Measurements from ENCODE around the gene CPVL.

Gene CPVL

DNA sequence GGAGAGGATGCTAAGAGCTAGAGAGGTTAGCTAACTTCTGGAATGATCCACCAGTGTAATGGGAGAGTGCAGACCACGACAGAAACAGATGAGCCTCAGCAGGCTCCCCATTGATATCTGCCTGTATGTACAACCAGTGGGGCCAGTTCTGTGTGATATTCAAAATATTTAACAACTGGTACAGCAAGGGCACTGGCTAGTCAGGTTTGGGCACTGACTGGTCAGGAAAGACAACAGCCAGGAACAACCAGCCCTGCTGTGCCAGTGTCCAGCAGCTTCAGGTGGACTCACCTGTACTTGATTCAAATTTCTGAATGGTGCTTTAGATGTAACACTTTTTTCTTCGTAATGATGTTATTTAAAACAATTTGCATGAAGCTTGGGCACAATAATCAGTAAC, 182.3 kb downstream of the CPVL start:
- no peaks in the 10 kb centered on the region for H3K9me3 ChIP-seq (ENCODE audit: control insufficient read depth, low read length)
- H3K4me1 ChIP-seq (ENCODE audit: control insufficient read depth, insufficient read depth, low read length): no peaks in the 10 kb centered on the region
- peaks cover 1% of the 10 kb centered on the region for H3K27me3 ChIP-seq (ENCODE audit: control insufficient read depth, insufficient read depth, low read length)
- H3K36me3 ChIP-seq (ENCODE audit: control insufficient read depth, insufficient read depth, low read length): no peaks in the 10 kb centered on the region
- no peak overlapping the region for H3K4me3 ChIP-seq (ENCODE audit: low read length)
- no peak overlapping the region for H3K9ac ChIP-seq (ENCODE audit: low read length)

DNA sequence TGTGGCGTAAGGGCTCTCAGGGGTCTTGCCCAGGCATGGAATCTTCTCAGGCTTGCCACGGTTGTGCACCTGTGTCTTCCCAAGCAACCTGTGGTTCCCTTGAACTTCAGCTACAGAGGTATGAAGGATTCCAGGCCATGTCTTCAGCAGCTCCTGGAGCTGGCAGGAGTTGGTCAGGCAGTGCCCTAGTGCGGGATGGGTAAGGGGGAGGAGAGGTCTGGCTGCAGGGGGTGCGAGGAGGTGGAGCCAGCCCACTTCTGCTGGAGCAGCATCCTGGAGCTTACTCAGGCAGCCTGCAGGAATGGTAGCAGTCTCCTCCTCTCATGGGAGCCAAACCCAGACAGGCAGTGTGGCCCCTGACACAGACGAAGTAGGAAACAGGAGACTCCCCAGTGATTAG, 184.4 kb downstream of the CPVL start:
- Histone ChIP-seq H3K9ac (ENCODE audit: low read length) (no peak overlapping the region), H3K36me3 (ENCODE audit: control insufficient read depth, insufficient read depth, low read length) (no peaks in the 10 kb centered on the region), H3K9me3 (ENCODE audit: control insufficient read depth, low read length) (no peaks in the 10 kb centered on the region), H3K27me3 (ENCODE audit: control insufficient read depth, insufficient read depth, low read length) (peaks cover 22% of the 10 kb centered on the region), H3K4me3 (ENCODE audit: low read length) (no peak overlapping the region), H3K4me1 (ENCODE audit: control insufficient read depth, insufficient read depth, low read length) (peaks cover 19% of the 10 kb centered on the region)

- Histone ChIP-seq H3K4me1 (ENCODE audit: control insufficient read depth, insufficient read depth, low read length) (peaks cover 31% of the 10 kb centered on the region), H3K27me3 (ENCODE audit: control insufficient read depth, insufficient read depth, low read length) (peaks cover 31% of the 10 kb centered on the region), H3K9ac (ENCODE audit: low read length) (no peak overlapping the region), H3K36me3 (ENCODE audit: control insufficient read depth, insufficient read depth, low read length) (no peaks in the 10 kb centered on the region), H3K9me3 (ENCODE audit: control insufficient read depth, low read length) (no peaks in the 10 kb centered on the region), H3K4me3 (ENCODE audit: low read length) (no peak overlapping the region)
Measured at GRCh38 chr7:28960071-28960840, 186.1 kb downstream of the CPVL start.

- Histone ChIP-seq H3K4me3 (ENCODE audit: low read length) (no peak overlapping the region), H3K9me3 (ENCODE audit: control insufficient read depth, low read length) (no peaks in the 10 kb centered on the region), H3K9ac (ENCODE audit: low read length) (no peak overlapping the region), H3K4me1 (ENCODE audit: control insufficient read depth, insufficient read depth, low read length) (peaks cover 38% of the 10 kb centered on the region), H3K27me3 (ENCODE audit: control insufficient read depth, insufficient read depth, low read length) (peaks cover 33% of the 10 kb centered on the region), H3K36me3 (ENCODE audit: control insufficient read depth, insufficient read depth, low read length) (no peaks in the 10 kb centered on the region)
Measured at GRCh38 chr7:28958980-28959347, 187.4 kb downstream of the CPVL start.

- Histone ChIP-seq H3K9ac (ENCODE audit: low read length) (peak within 1 kb of the TSS; percentile 49), H3K36me3 (ENCODE audit: control insufficient read depth, insufficient read depth, low read length) (no peaks in the 10 kb centered on the region), H3K27me3 (ENCODE audit: control insufficient read depth, insufficient read depth, low read length) (peaks cover 33% of the 10 kb centered on the region), H3K4me1 (ENCODE audit: control insufficient read depth, insufficient read depth, low read length) (peaks cover 38% of the 10 kb centered on the region), H3K9me3 (ENCODE audit: control insufficient read depth, low read length) (no peaks in the 10 kb centered on the region), H3K4me3 (ENCODE audit: low read length) (peak within 1 kb of the TSS; percentile 44)
Measured at GRCh38 chr7:28958235-28958979, 187.9 kb downstream of the CPVL start, which contains the start of gene TRIL. TRIL (minus strand) TSS chr7:28958330; CDS start chr7:28958046, 284 bp downstream.

GRCh38 chr7:28957751-28958234, 188.5 kb downstream of the CPVL start:
- peak overlapping the region; percentile 49 for H3K9ac ChIP-seq (ENCODE audit: low read length)
- H3K4me3 ChIP-seq (ENCODE audit: low read length): peak overlapping the region; percentile 44
- peaks cover 38% of the 10 kb centered on the region for H3K4me1 ChIP-seq (ENCODE audit: control insufficient read depth, insufficient read depth, low read length)
- H3K27me3 ChIP-seq (ENCODE audit: control insufficient read depth, insufficient read depth, low read length): peaks cover 33% of the 10 kb centered on the region
- H3K36me3 ChIP-seq (ENCODE audit: control insufficient read depth, insufficient read depth, low read length): no peaks in the 10 kb centered on the region
- no peaks in the 10 kb centered on the region for H3K9me3 ChIP-seq (ENCODE audit: control insufficient read depth, low read length)

GRCh38 chr7:28957064-28957750, 189.1 kb downstream of the CPVL start:
- H3K36me3 ChIP-seq (ENCODE audit: control insufficient read depth, insufficient read depth, low read length): no peaks in the 10 kb centered on the region
- H3K9ac ChIP-seq (ENCODE audit: low read length): peak overlapping the region; percentile 20
- H3K4me3 ChIP-seq (ENCODE audit: low read length): peak overlapping the region; percentile 44
- H3K27me3 ChIP-seq (ENCODE audit: control insufficient read depth, insufficient read depth, low read length): peaks cover 33% of the 10 kb centered on the region
- no peaks in the 10 kb centered on the region for H3K9me3 ChIP-seq (ENCODE audit: control insufficient read depth, low read length)
- peaks cover 38% of the 10 kb centered on the region for H3K4me1 ChIP-seq (ENCODE audit: control insufficient read depth, insufficient read depth, low read length)

- H3K9me3 ChIP-seq (ENCODE audit: control insufficient read depth, low read length): no peaks in the 10 kb centered on the region
- H3K9ac ChIP-seq (ENCODE audit: low read length): peak overlapping the region; percentile 58
- H3K4me3 ChIP-seq (ENCODE audit: low read length): peak overlapping the region; percentile 44
- no peaks in the 10 kb centered on the region for H3K36me3 ChIP-seq (ENCODE audit: control insufficient read depth, insufficient read depth, low read length)
- peaks cover 38% of the 10 kb centered on the region for H3K4me1 ChIP-seq (ENCODE audit: control insufficient read depth, insufficient read depth, low read length)
- H3K27me3 ChIP-seq (ENCODE audit: control insufficient read depth, insufficient read depth, low read length): peaks cover 33% of the 10 kb centered on the region
Measured at GRCh38 chr7:28956608-28957063, 189.7 kb downstream of the CPVL start.

DNA sequence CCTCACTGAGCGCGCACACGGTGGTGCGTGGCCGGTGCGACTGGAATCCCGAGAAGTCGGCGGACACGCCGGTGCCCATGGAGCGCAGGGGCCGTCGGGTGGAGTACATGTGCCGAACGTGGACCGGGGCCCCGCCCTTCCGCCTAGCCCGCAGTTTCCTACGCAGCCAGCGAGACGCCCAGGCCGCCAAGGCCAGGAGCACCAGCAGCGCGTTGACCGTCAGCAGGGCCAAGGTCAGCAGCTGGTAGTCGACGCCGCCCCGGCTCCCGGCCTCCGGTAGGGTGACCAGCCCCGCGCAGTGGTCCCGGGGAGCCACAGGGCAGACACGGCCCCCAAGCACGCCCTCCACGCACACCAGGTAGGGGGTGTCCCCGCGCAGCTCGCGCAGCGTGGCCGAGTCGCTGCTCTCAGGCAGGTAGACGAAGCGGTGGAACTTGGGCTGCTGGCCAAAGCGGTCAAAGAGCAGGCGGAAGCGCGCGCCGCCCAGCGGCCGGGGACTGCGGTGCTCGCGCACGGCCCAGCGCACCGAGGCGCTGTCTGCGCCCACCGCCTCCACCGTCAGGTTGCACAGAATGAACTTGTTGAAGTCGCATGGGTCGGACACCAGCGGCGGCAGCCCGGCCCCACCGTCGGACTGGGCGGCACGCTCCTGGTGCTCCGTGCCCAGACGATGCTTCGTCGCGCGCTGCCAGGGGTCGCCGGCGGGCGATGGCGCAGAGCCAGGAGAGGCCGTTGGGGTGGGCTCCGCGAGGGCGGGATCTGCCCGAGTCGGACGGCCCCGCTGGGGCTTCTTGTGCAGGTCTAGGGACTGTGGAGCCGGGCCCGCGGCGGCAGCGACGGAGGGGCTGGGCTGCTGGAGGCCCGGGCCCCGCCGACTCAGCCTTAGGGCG, 190.4 kb downstream of the CPVL start:
- peaks cover 38% of the 10 kb centered on the region for H3K4me1 ChIP-seq (ENCODE audit: control insufficient read depth, insufficient read depth, low read length)
- peak overlapping the region; percentile 44 for H3K4me3 ChIP-seq (ENCODE audit: low read length)
- H3K36me3 ChIP-seq (ENCODE audit: control insufficient read depth, insufficient read depth, low read length): no peaks in the 10 kb centered on the region
- peaks cover 33% of the 10 kb centered on the region for H3K27me3 ChIP-seq (ENCODE audit: control insufficient read depth, insufficient read depth, low read length)
- no peaks in the 10 kb centered on the region for H3K9me3 ChIP-seq (ENCODE audit: control insufficient read depth, low read length)
- H3K9ac ChIP-seq (ENCODE audit: low read length): peak overlapping the region; percentile 58

- peaks cover 33% of the 10 kb centered on the region for H3K27me3 ChIP-seq (ENCODE audit: control insufficient read depth, insufficient read depth, low read length)
- peak overlapping the region; percentile 58 for H3K9ac ChIP-seq (ENCODE audit: low read length)
- H3K36me3 ChIP-seq (ENCODE audit: control insufficient read depth, insufficient read depth, low read length): no peaks in the 10 kb centered on the region
- peaks cover 38% of the 10 kb centered on the region for H3K4me1 ChIP-seq (ENCODE audit: control insufficient read depth, insufficient read depth, low read length)
- no peaks in the 10 kb centered on the region for H3K9me3 ChIP-seq (ENCODE audit: control insufficient read depth, low read length)
- peak overlapping the region; percentile 44 for H3K4me3 ChIP-seq (ENCODE audit: low read length)
Measured at GRCh38 chr7:28955356-28955717, 191.0 kb downstream of the CPVL start.

DNA sequence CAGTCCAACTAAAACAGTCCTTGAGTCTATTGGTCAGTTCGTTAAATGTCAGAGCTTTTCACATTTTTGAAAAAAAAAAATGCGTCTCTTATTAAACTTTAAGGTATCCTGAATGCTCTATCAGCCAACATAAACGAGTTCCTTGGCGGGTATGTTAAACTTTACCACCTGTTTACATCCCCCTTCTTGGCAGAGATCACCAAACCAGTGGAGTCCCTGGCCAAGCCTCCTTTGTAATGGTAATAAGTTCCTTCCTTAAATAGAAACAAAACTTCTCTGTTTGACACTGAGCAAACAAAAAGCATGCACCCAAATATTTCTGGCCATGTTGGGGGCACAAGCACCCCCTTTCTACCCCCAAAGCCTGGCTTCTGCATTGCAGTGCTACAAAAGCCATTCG, 191.4 kb downstream of the CPVL start:
- Histone ChIP-seq H3K9me3 (ENCODE audit: control insufficient read depth, low read length) (no peaks in the 10 kb centered on the region), H3K4me1 (ENCODE audit: control insufficient read depth, insufficient read depth, low read length) (peaks cover 39% of the 10 kb centered on the region), H3K36me3 (ENCODE audit: control insufficient read depth, insufficient read depth, low read length) (no peaks in the 10 kb centered on the region), H3K9ac (ENCODE audit: low read length) (no peak overlapping the region), H3K27me3 (ENCODE audit: control insufficient read depth, insufficient read depth, low read length) (peaks cover 33% of the 10 kb centered on the region), H3K4me3 (ENCODE audit: low read length) (peak overlapping the region; percentile 44)

All from mucosa of stomach (tissue), 1 donor.